Stimulated activated CD4-positive, alpha-beta T cell treated with anti-CD3 and anti-CD28 coated beads, Interleukin-12 subunit alpha, Interleukin-12 subunit beta, amount 100 ng/mL, for 48 hours (primary cell): ENCODE results near the gene ARSB.

Experiments
- DNase-seq, 3 donors: peaks; one replicate each; pipeline ENCODE4 v3.0.0-alpha.2; 2020; ENCODE audit warnings: low read depth in 2 of 3, low spot score in 1 of 3

ARSB gene

DNA sequence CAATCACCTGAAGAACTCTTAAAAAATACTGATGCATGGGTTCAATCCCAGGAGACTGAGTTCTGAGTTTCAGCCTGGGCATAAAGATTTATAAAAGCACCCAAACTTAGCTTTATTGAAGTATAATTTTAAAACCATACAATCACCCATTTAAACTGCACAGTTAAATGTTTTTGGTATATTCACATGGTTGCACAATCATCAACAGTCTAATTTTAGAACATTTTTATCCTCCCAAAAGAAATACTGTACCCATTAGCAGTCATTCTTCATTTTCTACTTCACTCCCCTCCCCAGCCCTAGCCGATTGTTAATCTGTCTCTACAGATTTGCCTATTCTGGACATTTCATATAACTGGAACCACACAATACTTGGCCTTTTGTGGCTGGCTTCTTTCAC, 141.7 kb downstream of the ARSB start:
- no peak for DNase-seq

DNA sequence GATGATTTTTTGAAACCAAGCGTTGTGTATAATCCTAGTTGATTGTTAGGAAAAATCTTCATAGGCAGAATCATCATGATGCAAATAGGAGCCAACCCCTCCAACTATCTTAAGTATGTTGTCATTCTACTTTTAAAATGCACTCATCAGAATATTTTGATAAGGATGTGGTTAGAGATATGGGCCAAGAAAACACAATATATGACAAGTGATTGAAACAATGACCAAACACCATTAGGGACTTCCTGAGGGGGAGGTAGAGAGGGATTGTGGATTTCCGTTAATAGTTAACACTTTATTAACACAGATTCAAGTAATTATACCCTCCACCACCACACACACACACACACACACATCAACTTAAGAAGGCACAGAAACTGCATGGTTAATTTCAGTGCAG, 143.3 kb downstream of the ARSB start:
- DNase-seq: no peak

DNA sequence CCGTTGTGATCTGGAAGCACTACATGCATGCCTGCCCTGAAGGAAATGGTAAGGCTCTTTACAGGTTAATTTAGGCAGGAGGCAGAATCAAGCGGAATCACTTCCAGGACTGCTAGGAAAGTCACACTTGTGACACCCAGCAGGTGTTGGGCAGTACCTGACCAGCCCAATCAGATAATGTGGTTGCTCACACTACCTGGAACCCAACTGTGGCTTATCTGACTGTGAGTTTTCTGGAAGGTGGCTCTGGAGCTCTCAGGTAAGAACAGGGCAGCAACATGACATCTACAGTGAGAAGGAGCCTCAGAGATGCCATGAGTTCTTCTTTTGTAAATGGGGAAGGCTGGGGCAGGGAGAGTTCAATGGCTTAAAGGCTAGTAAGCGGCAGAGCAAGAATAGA, 146.4 kb downstream of the ARSB start:
- DNase-seq: no peak

DNA sequence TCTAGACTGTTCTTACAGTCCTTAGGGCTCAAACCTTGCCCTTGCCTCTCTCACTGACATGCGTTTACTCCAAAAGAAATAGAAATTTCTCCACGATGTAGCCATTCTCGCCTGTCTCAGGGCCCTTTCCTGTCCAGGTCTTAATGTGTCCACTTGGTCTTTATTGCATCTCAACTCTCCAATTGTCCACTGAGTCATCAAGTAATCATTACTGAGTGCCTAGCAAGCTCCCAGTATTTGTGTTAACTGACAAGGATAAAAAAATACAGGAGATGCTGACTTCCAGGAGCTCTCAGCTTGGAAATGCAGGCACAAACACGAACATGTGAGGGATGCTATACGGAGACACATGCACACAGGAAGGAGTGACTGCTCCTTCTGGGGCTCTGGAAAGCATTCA, 147.3 kb downstream of the ARSB start:
- DNase-seq: no peak

DNA sequence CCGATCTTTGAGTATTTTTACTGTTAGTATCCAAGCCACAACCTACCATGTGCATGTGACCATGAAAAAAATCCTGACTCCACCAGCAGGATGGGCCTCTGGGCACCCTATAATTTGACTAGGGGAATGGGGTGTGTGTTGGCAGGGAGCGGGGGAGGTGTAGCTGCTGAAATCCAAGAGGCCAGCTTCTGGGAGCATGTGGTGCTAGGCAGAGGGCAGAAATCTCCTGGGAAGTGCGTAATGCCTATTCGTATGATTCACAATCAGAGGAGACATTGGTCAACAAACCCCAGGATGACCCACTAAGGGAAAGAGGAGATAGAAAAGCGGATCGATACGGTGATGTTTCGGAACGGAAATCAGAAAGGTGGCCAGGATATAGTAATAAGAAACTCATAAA, 149.9 kb downstream of the ARSB start:
- DNase-seq: no peak

DNA sequence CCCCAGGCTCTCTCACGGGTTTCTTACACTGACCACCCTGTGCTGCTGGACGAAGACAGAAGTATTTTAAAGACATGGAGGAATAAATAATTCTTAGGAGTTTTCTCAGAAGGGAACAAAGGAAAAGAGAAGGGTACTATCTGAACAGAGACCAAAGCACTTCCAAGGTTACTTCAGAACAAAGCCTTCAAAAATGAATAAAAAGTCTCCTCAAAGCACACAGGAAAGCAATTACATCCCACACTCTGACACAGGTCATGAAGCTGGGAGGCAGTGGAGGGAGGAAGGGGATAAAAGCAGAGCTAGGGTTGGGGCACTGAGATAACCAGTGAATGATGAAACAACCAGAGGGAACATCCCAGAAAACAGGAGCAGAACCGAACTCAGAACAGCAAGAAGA, 151.8 kb downstream of the ARSB start:
- DNase-seq: no peak

DNA sequence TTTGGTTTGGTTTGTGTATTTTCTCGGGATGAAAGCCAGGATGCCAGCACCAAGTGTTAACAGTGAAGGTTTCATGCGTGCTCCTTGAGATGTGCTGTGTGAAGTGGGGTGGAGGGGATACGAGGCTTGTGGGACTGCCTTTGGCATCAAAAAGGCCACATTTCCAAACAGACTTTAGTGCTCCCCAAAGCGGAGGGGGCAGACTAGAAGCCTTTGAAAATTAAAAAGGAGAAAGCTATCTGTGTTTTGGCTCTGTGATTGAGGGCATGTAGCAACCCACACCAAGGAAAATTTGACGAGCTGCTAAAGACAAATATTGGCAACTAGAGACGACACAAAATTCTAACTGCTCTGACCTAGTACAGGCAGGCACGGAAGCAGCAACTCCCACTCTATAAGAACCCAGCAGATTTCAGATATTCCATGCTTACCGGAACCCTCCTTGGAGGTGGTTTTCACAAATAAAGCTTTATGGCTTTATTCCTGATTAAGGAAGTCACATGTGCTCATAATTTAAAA, 154.5 kb downstream of the ARSB start:
- no peak for DNase-seq

DNA sequence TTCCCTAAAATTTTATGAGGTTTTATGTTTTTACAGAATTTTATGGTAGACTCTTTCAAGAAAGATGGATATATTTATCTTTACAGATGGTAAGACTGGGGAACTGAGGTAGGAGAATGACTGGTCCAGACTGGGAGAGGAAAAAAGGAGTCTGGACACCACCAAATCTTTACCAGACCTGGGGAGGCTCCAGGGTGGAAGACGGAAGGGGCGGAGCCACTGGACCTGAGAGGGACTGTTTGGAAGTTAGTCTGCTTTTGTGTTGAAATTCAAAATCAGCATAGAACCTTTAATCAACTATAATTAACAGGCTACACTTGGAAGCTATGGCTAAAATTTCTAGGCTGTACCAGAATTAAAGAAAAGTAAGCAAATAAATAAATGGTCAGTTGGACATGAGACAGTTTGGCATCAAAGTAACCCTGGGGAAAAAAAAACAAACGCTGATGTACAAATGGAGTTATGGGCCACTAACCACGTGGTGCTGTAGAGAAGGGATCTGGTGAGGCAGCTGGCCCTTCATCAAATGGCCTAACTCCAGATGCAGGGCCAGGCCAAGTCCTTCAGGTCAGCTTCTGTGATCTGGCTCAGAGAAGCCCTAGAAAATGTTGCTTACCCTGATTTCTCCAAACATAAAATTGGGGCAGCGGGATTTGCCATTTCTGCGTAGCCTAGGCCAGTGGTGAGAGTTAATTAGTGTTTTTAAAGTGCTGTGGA, 155.1 kb downstream of the ARSB start:
- no peak for DNase-seq

DNA sequence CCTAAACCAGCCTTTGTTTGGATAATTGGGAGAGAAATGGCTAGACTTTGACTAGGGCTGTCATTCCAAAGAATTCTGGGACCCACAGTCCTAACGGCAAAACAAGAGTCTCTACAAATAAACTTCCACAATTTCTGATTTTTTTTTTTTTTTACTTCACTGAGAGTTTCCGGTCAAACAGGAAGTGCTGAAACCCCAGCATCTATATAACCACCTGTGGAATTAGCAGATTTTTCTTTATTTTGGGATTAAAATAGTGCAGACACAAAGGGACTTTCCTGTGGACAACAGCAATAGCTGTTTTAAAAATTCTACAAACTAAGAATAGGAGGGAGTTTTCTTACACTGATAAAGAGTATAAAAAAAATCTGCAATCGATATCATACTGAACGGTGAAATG, 157.4 kb downstream of the ARSB start:
- DNase-seq: no peak

DNA sequence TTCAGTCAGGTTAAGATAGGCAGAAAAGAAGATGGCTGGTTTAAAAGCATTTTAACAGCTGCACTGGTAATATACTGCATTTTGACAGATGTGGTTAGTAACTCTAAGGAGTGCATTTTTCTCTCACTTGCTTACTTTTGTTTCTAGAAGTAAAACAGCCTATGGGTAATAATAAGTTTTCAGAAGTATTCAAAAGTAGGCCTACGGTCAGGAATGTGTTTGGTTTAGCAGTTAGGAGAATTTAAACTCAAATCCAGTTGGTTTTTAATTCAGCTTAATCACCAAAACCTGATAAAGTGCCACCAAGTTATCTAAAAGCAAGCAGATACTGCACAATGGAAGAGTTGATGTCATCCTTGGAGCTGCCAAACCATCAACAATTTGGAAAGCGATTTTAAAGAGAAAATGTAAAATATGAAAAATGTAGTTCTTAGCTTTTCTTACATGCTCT, 160.3 kb downstream of the ARSB start:
- DNase-seq: no peak

DNA sequence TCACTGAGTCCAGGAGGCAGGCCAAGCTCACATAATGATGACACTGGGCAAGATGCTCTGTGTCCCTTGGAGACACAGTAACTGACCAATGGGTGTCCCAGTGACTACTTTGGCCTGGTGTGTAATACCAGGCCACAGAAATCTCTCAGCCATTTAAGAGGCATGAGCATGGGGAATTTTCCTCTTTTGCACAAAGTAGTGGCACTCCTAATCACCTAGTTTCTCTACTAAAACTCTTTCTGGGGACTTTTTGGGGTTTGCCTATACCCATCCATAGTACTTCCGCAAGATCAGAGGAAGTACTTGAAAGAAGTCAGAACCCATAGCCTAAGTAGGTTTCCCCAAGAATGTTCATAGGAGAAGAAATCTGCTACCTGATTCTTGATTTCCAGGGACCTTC, 161.9 kb downstream of the ARSB start:
- DNase-seq: no peak

DNA sequence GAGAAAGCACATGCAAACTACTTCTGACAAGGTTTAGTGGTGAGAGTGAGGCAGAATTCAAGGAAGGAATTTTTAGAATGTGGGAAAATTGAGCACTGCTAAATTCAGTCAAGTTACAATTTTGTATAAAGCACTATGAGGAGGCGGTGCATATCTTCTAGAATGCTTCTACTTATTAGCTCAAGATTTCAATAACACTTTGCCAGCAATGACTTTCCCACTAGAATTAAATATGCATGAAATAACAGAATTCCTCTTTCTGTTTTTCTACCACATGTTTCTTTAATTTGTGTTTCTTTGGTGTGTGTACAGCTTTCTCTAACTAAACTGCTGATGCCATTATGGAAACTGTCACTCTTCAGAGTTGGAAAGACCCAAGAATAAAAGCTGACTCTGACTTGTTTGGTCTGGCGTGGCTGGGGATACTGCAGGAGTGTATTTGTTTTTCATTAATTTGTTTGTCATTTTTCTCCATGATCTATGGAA, 163.5 kb downstream of the ARSB start:
- DNase-seq: no peak

DNA sequence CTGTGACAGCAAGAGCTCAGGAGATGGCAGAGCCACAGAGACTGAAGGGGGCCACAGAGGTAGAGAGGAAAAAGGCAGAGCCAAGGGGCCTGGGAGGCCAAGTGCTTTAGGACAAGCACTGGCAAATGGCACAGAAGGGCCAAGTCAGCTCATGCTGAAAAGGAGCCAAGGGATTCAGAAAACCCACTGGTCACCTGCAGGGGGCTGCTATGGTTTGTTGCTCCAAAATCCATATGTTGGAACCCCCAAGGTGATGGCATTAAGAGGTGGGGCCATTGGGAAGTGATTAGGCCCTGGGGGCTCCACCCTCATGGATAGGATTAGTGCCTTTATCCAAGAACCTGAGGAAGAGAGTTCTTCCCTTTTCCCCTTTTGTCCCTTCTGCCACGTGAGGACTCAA, 165.4 kb downstream of the ARSB start:
- no peak for DNase-seq

DNA sequence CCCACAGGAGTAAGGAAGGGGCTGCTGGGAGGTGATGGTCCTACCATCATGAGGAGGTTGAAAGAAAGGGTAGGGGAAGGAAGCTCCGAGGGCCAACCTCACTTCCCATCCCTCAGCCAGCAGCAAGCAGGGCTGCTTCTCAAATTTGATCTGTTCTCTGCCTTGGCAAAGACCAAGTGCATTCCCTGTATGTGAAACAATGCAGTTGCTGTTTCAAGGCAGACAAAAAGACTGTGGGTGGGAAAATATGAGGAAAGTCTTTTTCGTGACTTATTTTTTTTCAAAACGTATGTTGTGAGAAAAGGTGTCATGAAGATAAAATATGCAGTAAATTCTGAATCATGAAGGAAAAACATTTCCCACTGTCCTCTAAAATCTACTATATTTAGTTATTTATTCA, 165.9 kb downstream of the ARSB start:
- no peak for DNase-seq

DNA sequence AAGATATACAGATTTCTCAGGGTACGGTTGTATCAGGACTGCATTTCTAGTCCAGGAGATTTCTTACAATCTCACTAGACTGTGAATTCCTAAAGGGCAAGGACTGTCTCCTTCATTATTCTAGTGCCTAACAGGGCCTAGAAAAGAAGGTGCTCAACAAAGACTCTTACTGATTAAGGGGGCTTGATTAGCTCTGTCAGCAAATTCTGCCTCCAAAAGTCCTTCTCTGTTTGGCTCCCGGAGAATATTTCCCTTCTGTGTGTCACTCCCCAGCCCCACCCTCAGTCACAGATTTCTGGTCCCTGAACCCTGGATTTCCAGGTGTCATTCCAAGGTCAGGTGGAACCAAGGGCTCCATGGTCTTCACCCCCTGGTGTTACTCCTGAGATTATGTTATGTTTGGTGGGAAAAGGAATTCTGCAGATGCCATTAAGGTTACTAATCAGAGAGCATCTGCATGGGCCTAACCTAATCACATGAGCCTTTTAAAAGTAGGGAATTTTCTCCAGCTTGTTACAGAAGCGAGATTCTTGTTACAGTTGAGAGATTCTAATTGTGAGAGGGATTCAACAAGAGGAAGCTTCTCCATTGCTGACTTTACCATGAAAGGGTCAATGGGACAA, 168.9 kb downstream of the ARSB start:
- no peak for DNase-seq

DNA sequence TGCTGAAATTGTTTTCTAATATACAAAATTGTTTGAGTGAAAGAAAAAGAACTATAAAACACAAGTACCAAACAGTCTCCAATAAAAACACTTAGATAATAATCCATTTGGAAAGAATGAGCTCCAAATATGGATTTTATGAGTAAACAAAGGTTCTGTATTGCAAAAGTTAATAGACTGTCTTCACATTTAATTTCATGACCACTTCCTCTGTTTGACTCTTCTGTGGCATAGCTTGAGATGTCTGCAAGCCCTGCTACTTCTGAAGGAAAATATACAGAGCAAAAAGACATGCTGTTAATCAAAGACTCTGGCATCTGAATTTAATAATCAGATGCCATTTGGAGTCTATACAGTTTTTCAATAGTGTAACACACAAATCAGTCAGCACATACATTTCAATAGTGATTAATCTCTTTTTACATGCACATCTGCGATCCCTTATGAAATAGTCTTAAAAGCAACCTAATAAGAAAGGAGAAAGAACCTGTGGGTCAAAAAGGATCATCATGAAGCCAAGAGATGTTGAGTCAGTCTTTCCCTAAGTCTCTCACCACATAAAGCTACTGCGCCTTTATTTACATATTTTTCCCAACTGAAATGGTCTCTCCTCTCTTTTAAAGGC, 171.1 kb downstream of the ARSB start:
- DNase-seq: no peak

DNA sequence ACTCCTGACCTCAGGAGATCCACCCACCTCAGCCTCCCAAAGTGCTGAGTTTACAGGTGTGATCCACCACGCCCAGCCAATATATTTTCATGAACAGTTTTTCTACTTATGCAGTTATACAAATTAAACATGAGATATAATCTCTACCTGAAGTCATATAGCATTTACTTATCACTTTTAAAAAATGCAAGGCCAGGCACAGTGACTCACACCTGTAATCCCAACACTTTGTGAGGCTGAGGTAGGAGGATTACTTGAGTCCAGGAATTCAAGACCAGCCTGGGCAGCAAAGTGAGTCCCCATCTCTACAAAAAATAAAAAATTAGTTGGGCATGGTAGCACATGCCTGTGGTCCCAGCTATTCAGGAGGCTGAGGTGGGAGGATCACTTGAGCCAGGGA, 171.8 kb downstream of the ARSB start:
- DNase-seq: no peak

DNA sequence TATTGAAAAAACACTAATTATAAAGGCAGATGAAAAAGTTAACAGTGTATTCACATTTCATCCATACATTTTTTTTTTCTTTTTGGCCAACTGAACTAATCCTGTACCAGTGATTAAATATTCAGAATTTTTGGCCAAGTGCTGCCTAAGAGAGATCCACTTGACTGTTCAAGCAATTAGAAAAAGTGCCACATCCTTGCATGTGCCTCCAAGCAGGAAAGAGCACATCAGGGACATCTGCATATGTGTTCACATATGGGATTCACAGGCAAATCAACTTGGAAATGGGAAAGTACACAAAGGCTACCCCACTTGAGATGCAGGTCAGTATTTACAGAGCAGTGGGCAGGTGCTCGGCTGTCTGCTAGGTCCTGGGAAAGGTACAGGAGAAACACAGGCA, 173.2 kb downstream of the ARSB start:
- DNase-seq: no peak

DNA sequence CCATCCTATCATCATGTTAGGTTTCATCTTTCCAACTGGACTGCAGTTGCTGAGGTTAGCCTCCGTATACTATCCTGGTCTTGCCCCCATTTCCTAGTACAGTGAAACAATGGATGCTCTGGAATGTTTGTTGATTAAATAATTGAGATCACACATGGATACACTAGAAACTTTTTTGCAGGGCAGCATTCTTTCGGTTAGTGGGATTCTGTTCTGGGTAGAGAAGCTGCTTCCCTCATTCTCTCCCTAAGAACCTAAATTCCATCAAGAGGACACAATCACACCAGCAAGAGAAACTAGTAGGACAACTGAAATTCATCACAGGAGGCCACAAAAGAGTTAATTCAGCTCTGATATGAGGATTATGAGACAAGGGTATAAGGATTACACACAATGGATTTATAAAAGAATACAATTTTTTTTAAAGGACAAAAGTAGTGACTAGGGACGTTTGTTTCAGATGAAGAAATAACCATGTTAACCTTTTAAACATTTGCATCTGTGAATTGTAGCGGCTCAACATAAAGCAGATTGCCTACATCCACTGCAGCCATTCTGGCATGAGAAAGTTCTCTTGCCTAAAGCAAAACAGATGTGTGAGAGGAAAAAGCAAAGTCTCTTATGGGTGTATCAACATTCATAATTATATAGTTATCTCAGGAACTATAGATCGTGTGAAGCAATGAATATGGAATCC, 173.8 kb downstream of the ARSB start:
- no peak for DNase-seq

DNA sequence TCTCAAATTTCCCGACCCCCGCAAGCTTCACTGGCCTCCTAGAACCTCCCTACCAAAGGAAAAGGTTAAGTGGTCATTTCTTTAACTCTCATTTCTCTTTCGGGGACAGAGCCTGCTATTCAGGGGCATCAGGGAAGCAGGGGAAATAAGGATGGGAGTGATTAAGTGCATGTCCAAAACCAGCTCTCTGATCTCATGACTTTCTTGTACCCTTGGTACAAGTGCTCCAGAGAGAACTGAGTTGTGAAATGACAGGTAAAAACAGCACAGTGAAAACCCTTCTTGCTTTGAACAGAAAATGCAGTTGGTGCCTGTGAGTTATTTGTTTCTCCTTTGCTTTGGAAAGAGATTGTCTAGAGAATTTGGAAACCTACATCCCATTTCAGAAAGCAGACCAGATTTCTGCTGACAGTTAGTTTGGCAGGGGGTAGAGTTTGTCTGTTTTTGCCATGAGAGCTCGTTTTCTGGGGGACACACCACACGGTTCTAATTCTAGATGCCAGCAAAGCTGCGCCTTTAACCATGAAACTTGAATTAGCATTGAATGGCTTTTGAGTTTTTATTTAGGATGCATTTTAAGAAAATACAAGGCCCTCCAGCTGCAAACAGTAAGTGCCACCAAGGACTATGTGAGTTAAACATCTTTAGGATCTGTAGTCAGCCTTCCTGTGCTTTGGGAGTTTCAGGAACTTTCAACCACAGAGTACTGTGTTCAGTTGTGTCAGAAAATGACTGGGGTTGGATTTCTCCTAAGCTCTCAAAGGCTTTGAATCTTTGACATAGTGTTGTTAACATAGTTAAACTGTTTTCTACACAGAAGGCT, 174.8 kb downstream of the ARSB start:
- DNase-seq: no peak

DNA sequence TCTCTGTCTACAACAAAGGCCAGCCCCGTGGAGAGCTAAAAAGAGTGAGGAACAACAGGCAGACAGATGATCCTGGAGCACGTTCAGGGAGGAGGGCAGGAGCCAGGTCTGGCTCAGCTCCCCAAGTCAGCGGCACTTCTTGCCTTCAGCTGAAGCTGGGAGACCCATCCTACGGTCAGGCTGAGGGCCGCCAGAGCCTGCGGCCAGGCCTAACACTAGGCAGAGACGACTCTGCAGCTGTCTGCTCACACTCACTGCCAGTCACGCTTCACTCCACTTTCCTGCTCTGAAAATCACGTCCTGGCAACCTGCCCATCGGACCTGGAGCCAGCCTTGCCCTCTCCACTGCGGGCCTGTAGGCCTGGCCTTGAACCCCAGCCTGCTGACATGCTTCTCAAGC, 175.7 kb downstream of the ARSB start:
- DNase-seq: no peak
